ENCODE data around the gene NDRG4. TPM values are rescaled to one million over a fixed set of nuclear protein-coding genes. Genes with fewer than 3 reads are reported as not detected.

NDRG4 gene
- total and polyA plus RNA-seq, 4 donors = 5.3 to 18.7 (median 14.2) TPM

DNA sequence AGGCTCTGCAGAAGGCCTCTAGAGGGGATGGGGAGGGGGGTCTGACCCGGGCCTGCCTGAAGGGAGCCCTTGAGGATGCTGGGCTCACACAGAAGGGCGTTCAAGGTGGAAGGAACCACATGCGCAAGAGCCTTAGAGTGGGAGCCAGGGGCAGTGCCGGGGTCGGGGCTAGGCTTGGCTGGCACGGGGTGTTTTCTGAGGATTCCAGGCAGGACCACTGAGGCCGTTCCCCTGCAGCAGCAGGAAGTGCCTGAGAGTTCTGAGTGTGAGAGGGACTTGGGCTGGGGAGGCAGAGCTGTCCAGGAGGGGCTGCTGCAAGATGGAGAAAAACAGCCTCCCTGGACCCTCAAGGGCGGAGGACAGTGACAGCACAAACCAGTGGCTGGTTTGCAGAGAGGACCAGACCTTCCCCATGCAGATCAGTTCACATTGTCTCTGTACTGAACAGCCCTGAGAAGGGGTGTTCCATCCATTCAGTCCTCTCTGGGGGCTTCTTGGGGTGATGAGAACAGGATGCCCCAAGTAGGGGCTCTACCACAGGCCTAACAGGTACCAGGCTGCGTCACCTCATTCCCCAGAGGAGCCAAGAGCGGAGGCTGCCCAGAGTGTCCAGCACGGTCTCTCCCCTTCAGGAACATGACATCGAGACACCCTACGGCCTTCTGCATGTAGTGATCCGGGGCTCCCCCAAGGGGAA is 3.4 kb downstream of the NDRG4 start:
- no peak overlapping the region for H3K4me3 ChIP-seq
- H3K27me3 ChIP-seq (ENCODE audit: control insufficient read depth in 3 of 3, insufficient read depth in 3 of 3, low read length in 2 of 3) = peaks cover 0 to 9% (median 6%) of the 10 kb centered on the region in 3 donors
- no peak overlapping the region for H3K27ac ChIP-seq (ENCODE audit: low read depth in 1 of 2, low read length in 1 of 2)
- H3K9me3 ChIP-seq (ENCODE audit: control insufficient read depth in 4 of 4, insufficient read depth in 3 of 4, low read length in 3 of 4) = no peaks in the 10 kb centered on the region
- ATAC-seq (ENCODE audit: insufficient read depth, low FRiP score) (no peak), DNase-seq (no peak)
- H3K36me3 ChIP-seq (ENCODE audit: control insufficient read depth in 4 of 4, insufficient read depth in 4 of 4, low read length in 4 of 4) = peaks cover 0 to 7% (median 0%) of the 10 kb centered on the region in 4 donors
- TF ChIP-seq, protein P1, sequence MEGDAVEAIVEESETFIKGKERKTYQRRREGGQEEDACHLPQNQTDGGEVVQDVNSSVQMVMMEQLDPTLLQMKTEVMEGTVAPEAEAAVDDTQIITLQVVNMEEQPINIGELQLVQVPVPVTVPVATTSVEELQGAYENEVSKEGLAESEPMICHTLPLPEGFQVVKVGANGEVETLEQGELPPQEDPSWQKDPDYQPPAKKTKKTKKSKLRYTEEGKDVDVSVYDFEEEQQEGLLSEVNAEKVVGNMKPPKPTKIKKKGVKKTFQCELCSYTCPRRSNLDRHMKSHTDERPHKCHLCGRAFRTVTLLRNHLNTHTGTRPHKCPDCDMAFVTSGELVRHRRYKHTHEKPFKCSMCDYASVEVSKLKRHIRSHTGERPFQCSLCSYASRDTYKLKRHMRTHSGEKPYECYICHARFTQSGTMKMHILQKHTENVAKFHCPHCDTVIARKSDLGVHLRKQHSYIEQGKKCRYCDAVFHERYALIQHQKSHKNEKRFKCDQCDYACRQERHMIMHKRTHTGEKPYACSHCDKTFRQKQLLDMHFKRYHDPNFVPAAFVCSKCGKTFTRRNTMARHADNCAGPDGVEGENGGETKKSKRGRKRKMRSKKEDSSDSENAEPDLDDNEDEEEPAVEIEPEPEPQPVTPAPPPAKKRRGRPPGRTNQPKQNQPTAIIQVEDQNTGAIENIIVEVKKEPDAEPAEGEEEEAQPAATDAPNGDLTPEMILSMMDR (IDR thresholded peaks at IDR 0.05; ENCODE audit: control extremely low read depth, extremely low read depth) = no peak
- H3K9ac ChIP-seq (ENCODE audit: insufficient read depth in 1 of 2, low read length in 2 of 2) = no peak overlapping the region
- 88 to 89% methylated on average over 14 of the region's 14 CpGs for WGBS, 2 donors
- peaks cover 0 to 11% (median 7%) of the 10 kb centered on the region in 5 donors for H3K4me1 ChIP-seq (ENCODE audit: control insufficient read depth in 5 of 5, insufficient read depth in 5 of 5, low read length in 5 of 5)

- H3K27me3 ChIP-seq (ENCODE audit: control insufficient read depth in 3 of 3, insufficient read depth in 3 of 3, low read length in 2 of 3) = peaks cover 0 to 9% (median 6%) of the 10 kb centered on the region in 3 donors
Measured at GRCh38 chr16:58503863-58504688, 4.1 kb downstream of the NDRG4 start.

DNA sequence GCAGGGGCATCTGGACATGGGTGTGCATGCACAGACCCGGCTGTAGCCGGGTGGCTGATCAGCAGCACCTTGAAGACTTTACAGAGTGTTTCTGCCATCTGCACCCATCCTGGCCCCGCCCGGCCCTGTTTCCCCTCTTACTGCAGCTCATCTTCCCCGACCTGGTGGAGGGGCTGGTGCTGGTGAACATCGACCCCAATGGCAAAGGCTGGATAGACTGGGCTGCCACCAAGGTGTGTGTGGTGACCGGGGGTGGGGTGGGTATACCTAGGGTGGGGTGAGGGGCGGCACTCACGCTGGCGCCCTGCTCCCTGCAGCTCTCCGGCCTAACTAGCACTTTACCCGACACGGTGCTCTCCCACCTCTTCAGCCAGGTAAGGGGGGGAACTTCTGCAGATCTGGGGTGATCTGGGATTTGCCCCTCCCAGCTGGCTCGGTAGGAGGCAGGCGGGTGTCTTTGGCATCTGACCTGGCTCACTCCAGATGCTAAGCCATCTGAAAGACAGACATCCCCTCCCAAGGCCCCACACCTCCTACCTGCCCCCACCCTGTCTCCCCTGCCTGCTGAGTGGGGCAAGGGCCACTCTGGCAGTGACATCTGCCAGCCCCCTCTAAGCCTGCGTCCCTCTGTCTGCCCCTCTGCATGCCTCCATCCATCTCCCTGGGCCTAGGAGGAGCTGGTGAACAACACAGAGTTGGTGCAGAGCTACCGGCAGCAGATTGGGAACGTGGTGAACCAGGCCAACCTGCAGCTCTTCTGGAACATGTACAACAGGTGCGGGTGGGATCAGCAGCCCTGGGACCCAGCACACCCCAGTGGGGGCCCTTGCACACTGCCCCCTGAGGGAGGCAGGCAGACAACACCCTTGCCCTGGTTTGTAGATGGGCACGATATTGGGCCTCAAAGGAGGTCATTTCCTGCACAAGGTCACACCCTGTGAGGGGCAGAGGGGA is 6.6 kb downstream of the NDRG4 start:
- peaks cover 0 to 2% (median 0%) of the 10 kb centered on the region in 3 donors for H3K27me3 ChIP-seq (ENCODE audit: control insufficient read depth in 3 of 3, insufficient read depth in 3 of 3, low read length in 2 of 3)
- ATAC-seq (ENCODE audit: insufficient read depth, low FRiP score) (no peak), DNase-seq (no peak)
- H3K27ac ChIP-seq (ENCODE audit: low read depth in 1 of 2, low read length in 1 of 2) = no peak overlapping the region
- peaks cover 0 to 4% (median 0%) of the 10 kb centered on the region in 5 donors for H3K4me1 ChIP-seq (ENCODE audit: control insufficient read depth in 5 of 5, insufficient read depth in 5 of 5, low read length in 5 of 5)
- H3K9me3 ChIP-seq (ENCODE audit: control insufficient read depth in 4 of 4, insufficient read depth in 3 of 4, low read length in 3 of 4) = no peaks in the 10 kb centered on the region
- WGBS, 2 donors = 81 to 87% methylated on average over 20 of the region's 20 CpGs
- no peak overlapping the region for H3K9ac ChIP-seq (ENCODE audit: insufficient read depth in 1 of 2, low read length in 2 of 2)
- H3K36me3 ChIP-seq (ENCODE audit: control insufficient read depth in 4 of 4, insufficient read depth in 4 of 4, low read length in 4 of 4) = peaks cover 0 to 17% (median 0%) of the 10 kb centered on the region in 4 donors
- no peak overlapping the region for H3K4me3 ChIP-seq
- TF ChIP-seq, protein P1 (IDR thresholded peaks at IDR 0.05; ENCODE audit: control extremely low read depth, extremely low read depth) = no peak

More at GRCh38 chr16:58503863-58504688, 4.1 kb downstream of the NDRG4 start:
- no peaks in the 10 kb centered on the region for H3K9me3 ChIP-seq (ENCODE audit: control insufficient read depth in 4 of 4, insufficient read depth in 3 of 4, low read length in 3 of 4)
- 93 to 94% methylated on average over 21 of the region's 21 CpGs for WGBS, 2 donors
- no peak overlapping the region for H3K9ac ChIP-seq (ENCODE audit: insufficient read depth in 1 of 2, low read length in 2 of 2)
- no peak for DNase-seq
- no peak for ATAC-seq (ENCODE audit: insufficient read depth, low FRiP score)
- H3K4me3 ChIP-seq = no peak overlapping the region
- H3K36me3 ChIP-seq (ENCODE audit: control insufficient read depth in 4 of 4, insufficient read depth in 4 of 4, low read length in 4 of 4) = peaks cover 0 to 7% (median 0%) of the 10 kb centered on the region in 4 donors
- no peak overlapping the region for H3K27ac ChIP-seq (ENCODE audit: low read depth in 1 of 2, low read length in 1 of 2)
- H3K4me1 ChIP-seq (ENCODE audit: control insufficient read depth in 5 of 5, insufficient read depth in 5 of 5, low read length in 5 of 5) = peaks cover 0 to 11% (median 7%) of the 10 kb centered on the region in 5 donors
- TF ChIP-seq, protein P1 (IDR thresholded peaks at IDR 0.05; ENCODE audit: control extremely low read depth, extremely low read depth) = no peak

Data from lung (tissue), 12 donors.